GM06990 (cell line): Measurements from ENCODE around the gene ERVMER34-1.

Experiments
- DNase-seq: peaks from one replicate; pipeline ENCODE4 v3.0.0-alpha.2; 2011; ENCODE audit not compliant: insufficient read length; ENCODE audit errors: extremely low read depth
- H3K27me3 ChIP-seq: replicated peaks from 2 replicates; pipeline ENCODE4 v1.6.0; 2011; ENCODE audit warnings: low read length; ENCODE audit not compliant: control insufficient read depth, insufficient read depth
- H3K36me3 ChIP-seq: 2 replicates; pipeline ENCODE4 v1.5.1; 2011; ENCODE audit warnings: low read length; ENCODE audit not compliant: control insufficient read depth, insufficient read depth
- H3K4me3 ChIP-seq: replicated peaks from 2 replicates; pipeline ENCODE4 v1.5.1; 2011; ENCODE audit warnings: low read depth, mild to moderate bottlenecking, control low read depth, low read length
- TF ChIP-seq, protein P1 (sequence below): IDR thresholded peaks from 2 replicates; pipeline ENCODE4 v1.5.1; 2011; ENCODE audit warnings: low read length, control low read depth, mild to moderate bottlenecking, inconsistent platforms; ENCODE audit not compliant: insufficient read depth, poor library complexity, severe bottlenecking

Gene ERVMER34-1

DNA sequence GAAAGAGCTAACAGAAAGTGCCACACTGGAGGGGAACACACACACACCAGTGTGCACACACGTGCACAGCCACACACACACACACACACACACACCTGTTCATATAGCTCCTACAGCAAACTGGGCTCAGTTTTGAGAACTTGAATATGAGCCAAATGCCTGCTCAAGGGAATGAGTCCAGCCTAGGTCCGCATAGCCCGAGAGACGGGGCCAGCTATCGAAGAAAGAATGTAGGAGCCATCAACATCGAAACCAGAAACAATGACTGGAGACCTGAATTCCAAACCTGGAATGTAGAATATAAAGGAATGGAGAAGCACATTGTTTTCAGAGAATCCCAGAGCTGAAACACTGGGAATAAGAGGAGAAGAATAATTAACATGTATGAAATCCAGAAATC is 37.6 kb upstream of the ERVMER34-1 start:
- H3K27me3 ChIP-seq: no peaks in the 10 kb centered on the region
- TF ChIP-seq, protein P1, sequence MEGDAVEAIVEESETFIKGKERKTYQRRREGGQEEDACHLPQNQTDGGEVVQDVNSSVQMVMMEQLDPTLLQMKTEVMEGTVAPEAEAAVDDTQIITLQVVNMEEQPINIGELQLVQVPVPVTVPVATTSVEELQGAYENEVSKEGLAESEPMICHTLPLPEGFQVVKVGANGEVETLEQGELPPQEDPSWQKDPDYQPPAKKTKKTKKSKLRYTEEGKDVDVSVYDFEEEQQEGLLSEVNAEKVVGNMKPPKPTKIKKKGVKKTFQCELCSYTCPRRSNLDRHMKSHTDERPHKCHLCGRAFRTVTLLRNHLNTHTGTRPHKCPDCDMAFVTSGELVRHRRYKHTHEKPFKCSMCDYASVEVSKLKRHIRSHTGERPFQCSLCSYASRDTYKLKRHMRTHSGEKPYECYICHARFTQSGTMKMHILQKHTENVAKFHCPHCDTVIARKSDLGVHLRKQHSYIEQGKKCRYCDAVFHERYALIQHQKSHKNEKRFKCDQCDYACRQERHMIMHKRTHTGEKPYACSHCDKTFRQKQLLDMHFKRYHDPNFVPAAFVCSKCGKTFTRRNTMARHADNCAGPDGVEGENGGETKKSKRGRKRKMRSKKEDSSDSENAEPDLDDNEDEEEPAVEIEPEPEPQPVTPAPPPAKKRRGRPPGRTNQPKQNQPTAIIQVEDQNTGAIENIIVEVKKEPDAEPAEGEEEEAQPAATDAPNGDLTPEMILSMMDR: no peak
- DNase-seq: no peak
- no peaks in the 10 kb centered on the region for H3K36me3 ChIP-seq
- no peak overlapping the region for H3K4me3 ChIP-seq

DNA sequence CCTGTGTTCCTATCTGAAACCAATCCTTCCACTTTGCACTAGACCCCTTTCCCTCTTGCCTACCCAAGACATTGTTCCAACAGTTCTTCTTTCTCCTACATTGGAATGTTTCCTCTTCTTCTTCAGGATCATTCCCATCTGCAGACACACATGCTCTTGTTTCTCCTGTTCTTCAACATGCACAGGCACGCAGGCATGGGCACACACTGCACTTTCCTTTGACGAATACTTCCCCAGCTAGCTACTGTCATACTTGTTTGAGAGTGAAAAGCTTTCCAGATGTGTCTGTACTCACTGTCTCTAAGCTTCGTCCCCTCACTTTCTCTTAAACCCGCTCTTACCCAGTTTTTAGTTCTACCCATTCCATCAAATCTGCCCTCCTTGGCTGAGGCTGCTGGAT is 31.8 kb upstream of the ERVMER34-1 start:
- TF ChIP-seq, protein P1: no peak
- Histone ChIP-seq H3K4me3 (no peak overlapping the region), H3K27me3 (no peaks in the 10 kb centered on the region), H3K36me3 (no peaks in the 10 kb centered on the region)
- no peak for DNase-seq

DNA sequence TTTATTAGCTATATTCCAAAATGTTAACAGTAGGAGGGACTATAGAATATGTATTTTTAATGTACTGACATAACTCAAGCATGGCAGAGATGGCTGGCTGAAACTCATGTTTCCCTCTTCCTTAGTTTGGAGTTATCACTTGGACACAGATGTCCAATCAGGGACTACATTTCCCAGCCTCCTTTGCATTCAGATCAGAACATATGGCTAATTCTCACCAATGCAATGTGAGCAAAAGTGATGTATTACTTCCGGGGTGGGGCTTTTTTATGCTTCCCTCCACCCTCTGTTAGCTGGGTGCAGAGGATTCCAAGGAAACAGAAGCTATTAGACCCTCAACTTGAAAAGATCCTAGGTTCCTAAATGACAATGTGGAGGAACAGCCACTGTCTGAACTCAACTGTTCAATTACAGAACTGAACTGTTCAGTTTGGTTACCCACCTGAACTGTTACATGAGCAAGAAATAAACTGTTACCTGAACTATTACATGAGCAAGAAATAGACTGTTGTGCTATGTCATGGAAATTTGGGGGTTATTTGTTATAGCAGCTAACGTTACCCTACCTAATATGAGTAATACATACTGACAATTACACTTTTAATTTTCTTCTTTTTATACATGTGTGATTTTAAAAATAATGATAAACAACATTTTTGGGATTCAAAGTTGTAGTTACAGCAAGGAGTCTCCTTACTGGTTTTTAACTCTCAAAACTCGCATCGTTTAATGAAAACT is 29.6 kb upstream of the ERVMER34-1 start:
- no peaks in the 10 kb centered on the region for H3K36me3 ChIP-seq
- TF ChIP-seq, protein P1: no peak
- no peak for DNase-seq
- H3K27me3 ChIP-seq: no peaks in the 10 kb centered on the region
- no peak overlapping the region for H3K4me3 ChIP-seq

DNA sequence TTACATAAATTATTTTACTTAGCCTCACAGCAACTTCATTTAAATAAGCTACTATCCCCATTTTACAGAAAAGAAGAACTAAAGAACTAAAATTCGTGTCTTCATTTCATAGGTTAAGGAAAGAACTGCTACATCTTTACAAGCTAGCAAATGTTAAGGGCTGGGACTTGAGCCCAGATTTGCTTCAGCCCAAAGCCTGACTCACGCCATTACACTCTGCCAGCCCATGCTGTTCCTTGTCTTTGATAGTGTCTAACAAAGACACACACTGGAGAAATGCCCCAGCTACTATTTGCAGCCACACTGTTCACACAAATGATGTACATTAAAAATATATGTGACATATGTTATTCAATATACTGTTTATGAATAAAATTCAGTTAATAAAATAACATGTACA is 29.0 kb upstream of the ERVMER34-1 start:
- TF ChIP-seq, protein P1: no peak
- H3K36me3 ChIP-seq: no peaks in the 10 kb centered on the region
- H3K27me3 ChIP-seq: no peaks in the 10 kb centered on the region
- H3K4me3 ChIP-seq: no peak overlapping the region
- DNase-seq: no peak

DNA sequence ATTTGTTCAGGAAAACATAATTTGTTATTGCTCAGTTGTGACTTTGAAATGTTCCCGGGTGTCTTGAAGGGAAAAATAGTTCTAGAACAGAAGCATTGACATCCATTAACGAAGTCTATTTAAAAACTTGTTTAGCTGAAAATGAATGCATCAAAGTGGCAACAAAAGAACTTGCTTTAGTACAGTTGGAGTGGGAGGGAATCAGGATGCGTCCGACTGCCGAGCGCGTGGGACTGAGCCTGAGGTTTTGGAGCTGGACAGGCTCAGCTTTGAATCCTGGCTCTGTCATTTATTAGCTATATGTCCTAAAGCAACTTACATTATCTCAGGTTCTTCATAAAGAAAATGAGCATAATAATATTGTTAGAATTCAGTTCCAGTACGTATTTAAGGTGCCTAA is 9.0 kb upstream of the ERVMER34-1 start:
- TF ChIP-seq, protein P1: no peak
- DNase-seq: no peak
- Histone ChIP-seq H3K27me3 (no peaks in the 10 kb centered on the region), H3K4me3 (no peak overlapping the region), H3K36me3 (no peaks in the 10 kb centered on the region)

DNA sequence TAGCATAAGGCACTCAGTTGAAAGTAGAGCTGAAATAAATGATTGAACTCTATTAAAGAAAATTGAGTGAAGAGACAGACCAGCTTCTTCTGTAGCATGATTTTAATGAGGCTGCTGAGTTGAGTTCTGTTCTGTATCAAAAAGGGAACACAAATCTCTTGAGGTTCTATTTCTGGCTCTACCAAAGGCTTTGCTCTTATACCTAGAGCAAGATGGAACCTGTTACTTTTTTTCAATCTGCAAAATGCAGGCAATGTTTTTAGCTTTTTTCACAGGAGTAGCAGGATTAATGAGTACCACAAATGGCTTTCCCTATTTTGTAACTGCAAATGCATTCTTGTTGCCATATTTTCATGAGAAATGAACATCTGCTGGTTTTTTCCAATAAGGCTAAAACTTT is 4.2 kb upstream of the ERVMER34-1 start:
- H3K4me3 ChIP-seq: no peak overlapping the region
- no peaks in the 10 kb centered on the region; the same call in 1 of the 2 replicates for H3K27me3 ChIP-seq
- no peak for DNase-seq
- TF ChIP-seq, protein P1: no peak
- H3K36me3 ChIP-seq: no peaks in the 10 kb centered on the region
